Left ventricle myocardium inferior (tissue), 1 donor: ENCODE data around the gene CCDC71L. TPM values are rescaled to one million over a fixed set of nuclear protein-coding genes. Genes with fewer than 3 reads are reported as not detected.

Experiments
- DNase-seq: peaks from one replicate; pipeline ENCODE4 v3.0.0-alpha.2; 2020
- H3K27ac ChIP-seq: fragments of 200-600 bp; replicated peaks from 2 replicates; pipeline ENCODE4 v1.8.0; 2021
- H3K27me3 ChIP-seq: fragments of 200-600 bp; 2 replicates; pipeline ENCODE4 v1.8.0; 2021; ENCODE audit warnings: low read depth
- H3K36me3 ChIP-seq: fragments of 200-600 bp; 2 replicates; pipeline ENCODE4 v1.8.0; 2021
- H3K4me1 ChIP-seq: fragments of 200-600 bp; 2 replicates; pipeline ENCODE4 v1.8.0; 2021
- H3K4me3 ChIP-seq: fragments of 200-600 bp; 2 replicates; pipeline ENCODE4 v1.8.0; 2021; ENCODE audit warnings: mild to moderate bottlenecking, moderate library complexity
- H3K9me3 ChIP-seq: fragments of 200-600 bp; replicated peaks from 2 replicates; pipeline ENCODE4 v1.8.0; 2021
- intact Hi-C: fragments of 100-400 bp; cut with micrococcal nuclease; formaldehyde crosslinking; loops from one replicate; pipeline ENCODE4 v1.11.0; 2022
- total RNA-seq: library from RNA; stranded (reverse); fragmentation: NEBNext Ultra II Directional; extraction: Animal tissue kit (Norgen Biotek cat#: 25700); gene quantifications from one replicate; pipeline ENCODE4 v1.2.1, GENCODE V29; 2021
- TF ChIP-seq, protein P1 (sequence below): fragments of 200-600 bp; IDR thresholded peaks from 2 replicates; pipeline ENCODE4 v1.8.0; 2021; ENCODE audit warnings: antibody characterized with exemption, mild to moderate bottlenecking, borderline replicate concordance
- donor health status: DM: no; HTN: yes; CAD: no; lungs with severe emphysema.

Gene CCDC71L
- total RNA-seq, 1 donor from 2014 or later = 6.0 TPM

DNA sequence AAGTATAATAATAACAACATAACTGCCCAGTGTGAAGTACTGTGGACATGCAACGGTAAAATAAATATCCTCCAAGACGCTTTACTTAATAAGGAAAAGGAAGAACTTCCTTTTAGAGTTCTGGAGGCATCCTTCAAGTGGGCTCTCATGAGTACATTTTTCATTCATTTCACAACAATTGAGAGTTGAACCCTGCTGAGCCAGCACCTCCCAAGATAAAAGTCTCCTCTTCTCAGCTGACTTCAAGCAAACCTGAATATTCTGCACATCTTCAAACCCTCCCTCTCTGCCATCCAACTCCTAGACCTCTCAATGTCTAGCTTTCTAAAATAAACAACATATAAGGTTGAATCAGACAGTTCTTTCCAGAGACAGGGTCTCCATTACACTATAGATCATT is 7.5 kb downstream of the CCDC71L start:
- Histone ChIP-seq H3K27ac (no peak overlapping the region), H3K27me3 (peaks cover 5% of the 10 kb centered on the region), H3K4me1 (peaks cover 14% of the 10 kb centered on the region), H3K9me3 (no peaks in the 10 kb centered on the region), H3K4me3 (no peak overlapping the region), H3K36me3 (no peaks in the 10 kb centered on the region)
- intact Hi-C loops = no loop called here
- TF ChIP-seq, protein P1, sequence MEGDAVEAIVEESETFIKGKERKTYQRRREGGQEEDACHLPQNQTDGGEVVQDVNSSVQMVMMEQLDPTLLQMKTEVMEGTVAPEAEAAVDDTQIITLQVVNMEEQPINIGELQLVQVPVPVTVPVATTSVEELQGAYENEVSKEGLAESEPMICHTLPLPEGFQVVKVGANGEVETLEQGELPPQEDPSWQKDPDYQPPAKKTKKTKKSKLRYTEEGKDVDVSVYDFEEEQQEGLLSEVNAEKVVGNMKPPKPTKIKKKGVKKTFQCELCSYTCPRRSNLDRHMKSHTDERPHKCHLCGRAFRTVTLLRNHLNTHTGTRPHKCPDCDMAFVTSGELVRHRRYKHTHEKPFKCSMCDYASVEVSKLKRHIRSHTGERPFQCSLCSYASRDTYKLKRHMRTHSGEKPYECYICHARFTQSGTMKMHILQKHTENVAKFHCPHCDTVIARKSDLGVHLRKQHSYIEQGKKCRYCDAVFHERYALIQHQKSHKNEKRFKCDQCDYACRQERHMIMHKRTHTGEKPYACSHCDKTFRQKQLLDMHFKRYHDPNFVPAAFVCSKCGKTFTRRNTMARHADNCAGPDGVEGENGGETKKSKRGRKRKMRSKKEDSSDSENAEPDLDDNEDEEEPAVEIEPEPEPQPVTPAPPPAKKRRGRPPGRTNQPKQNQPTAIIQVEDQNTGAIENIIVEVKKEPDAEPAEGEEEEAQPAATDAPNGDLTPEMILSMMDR = no peak
- DNase-seq = no peak

DNA sequence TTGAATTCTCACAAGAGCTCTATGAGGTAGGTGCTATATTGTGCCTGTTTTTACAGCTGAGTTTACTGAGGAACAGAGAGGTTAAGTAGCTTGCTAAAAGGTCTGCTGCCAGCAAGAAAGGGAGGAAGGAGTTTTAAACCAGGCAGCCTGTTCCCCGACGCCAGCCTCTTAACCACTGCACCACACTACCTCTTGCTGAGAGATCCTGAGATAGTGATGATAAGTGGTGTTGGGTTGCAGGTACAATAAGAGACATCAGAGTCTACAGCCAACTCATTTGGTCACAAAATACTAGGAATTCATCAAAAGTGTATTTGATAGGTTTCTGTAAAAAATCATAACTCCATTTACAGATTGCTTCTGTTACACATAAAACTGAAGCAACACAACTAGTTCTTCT is 8.0 kb downstream of the CCDC71L start:
- H3K9me3 ChIP-seq = no peaks in the 10 kb centered on the region
- no peak for DNase-seq
- intact Hi-C loops = no loop called here
- H3K27me3 ChIP-seq = peaks cover 5% of the 10 kb centered on the region
- TF ChIP-seq, protein P1 = no peak
- H3K36me3 ChIP-seq = no peaks in the 10 kb centered on the region
- H3K4me1 ChIP-seq = peaks cover 8% of the 10 kb centered on the region
- no peak overlapping the region for H3K27ac ChIP-seq
- no peak overlapping the region for H3K4me3 ChIP-seq

DNA sequence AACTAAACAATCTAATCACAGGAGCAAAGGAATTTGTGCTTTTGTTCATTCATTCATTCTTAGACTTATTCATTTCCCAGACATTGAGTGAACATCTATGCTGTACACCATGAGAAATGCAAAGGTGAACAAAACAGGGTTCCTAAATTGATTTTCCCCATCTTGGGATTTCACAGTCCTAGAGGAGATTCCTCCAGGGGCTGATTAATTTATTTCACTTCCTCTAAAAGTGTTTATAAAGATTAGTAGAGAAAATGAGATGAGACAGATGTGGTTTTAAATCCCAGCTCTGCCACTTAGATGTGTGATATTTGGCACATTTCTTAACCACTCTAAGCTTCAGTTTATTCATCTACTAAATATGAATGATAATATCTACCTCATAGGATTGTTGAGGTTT is 8.9 kb downstream of the CCDC71L start:
- intact Hi-C loops = no loop called here
- H3K9me3 ChIP-seq = no peaks in the 10 kb centered on the region
- peaks cover 11% of the 10 kb centered on the region for H3K27me3 ChIP-seq
- peaks cover under 1% of the 10 kb centered on the region for H3K4me1 ChIP-seq
- DNase-seq = no peak
- no peak overlapping the region for H3K27ac ChIP-seq
- TF ChIP-seq, protein P1 = no peak
- H3K36me3 ChIP-seq = no peaks in the 10 kb centered on the region
- H3K4me3 ChIP-seq = no peak overlapping the region

DNA sequence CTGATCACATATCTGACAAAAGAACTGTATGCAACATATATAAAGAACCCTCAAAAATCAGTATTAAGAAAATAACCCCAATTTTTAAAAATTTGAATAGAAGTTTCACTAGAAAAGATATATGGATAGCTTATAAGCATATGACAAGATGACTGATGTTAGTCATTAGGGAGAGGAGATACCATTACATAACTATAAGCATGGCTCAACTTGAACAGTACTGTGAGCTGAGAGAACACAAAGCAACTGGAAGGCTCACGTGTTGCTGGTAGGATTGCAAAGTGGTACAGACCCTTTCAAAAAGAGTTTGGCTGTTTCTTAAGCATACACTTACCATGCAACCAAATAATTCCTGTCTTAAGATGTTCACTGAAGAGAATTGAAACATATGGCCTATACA is 14.7 kb downstream of the CCDC71L start:
- Histone ChIP-seq H3K36me3 (no peaks in the 10 kb centered on the region), H3K4me3 (no peak overlapping the region), H3K27ac (no peak overlapping the region), H3K9me3 (no peaks in the 10 kb centered on the region), H3K27me3 (peaks cover 11% of the 10 kb centered on the region), H3K4me1 (no peaks in the 10 kb centered on the region)
- intact Hi-C loops = no loop called here
- TF ChIP-seq, protein P1 = no peak
- no peak for DNase-seq

DNA sequence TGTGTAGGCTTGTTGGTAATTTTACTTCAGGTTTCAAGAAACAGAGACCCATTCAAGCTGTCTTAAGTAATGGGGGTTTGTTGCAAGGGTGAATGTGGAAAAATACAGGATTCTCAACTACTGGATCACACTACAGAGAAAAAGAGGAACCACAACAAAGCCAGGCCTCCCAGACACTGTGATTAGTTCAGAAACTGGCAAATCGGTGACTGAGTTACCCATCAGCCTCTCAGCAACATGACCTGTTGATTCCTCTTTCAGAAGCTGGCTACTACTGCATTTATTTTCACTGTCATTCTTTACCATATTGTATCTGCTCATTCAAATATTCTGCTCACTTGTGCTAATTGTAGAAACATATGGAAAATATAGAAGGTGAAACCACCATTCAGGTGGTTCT is 16.0 kb downstream of the CCDC71L start:
- TF ChIP-seq, protein P1 = no peak
- Histone ChIP-seq H3K4me3 (no peak overlapping the region), H3K27me3 (peaks cover 11% of the 10 kb centered on the region), H3K4me1 (no peaks in the 10 kb centered on the region), H3K9me3 (no peaks in the 10 kb centered on the region), H3K27ac (no peak overlapping the region), H3K36me3 (no peaks in the 10 kb centered on the region)
- DNase-seq = no peak
- intact Hi-C loops = no loop called here
